NCI-H2029 (cell line): ENCODE results near the gene OR2AT4.
"Not testable (repeated sequence)": the region's sequence is repeated elsewhere in the genome, so short reads cannot be mapped to it uniquely, and the experiment has no call there.

Experiments used
- DNase-seq: peaks from one replicate; lab custom pipeline; 2025; lab: John Stamatoyannopoulos, UW

OR2AT4 gene

DNA sequence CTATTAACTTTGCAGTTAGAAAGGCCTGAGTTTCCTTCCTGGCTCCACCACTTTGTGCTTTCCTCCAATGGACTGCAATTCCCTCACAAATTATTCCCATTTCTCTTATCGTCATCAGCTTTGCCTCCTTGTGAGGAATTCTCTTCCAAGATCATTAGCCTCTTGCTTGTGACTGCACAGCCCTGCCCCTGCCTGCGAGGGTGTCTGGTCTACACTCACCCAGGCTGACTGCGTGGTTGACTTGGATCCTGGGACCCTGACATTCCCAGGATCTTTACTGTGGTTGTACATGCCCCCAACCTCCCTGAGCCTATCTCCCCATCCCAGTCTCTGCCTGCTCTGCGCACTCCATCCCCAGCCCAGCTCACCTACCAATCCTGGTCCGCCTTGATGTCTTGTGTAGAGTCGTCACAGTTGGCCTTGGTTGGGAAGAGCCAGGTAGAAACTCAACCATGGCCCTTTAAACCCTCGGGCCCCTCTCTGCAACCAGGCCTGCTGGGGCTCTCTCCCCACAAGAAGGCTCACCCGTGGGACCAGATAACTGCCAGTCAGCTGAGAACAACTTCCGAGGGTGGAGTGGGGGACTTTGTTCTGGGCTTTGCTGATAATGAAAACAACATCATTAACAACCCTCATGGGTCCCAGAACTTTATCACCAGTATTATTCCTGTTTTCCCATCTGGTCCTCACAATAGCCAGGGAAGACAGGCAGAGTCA, at the start of gene OR2AT4:
TSS of gene OR2AT4 (minus strand) at position 421 of the 717 bp plus-strand sequence.
- no peak for DNase-seq

DNA sequence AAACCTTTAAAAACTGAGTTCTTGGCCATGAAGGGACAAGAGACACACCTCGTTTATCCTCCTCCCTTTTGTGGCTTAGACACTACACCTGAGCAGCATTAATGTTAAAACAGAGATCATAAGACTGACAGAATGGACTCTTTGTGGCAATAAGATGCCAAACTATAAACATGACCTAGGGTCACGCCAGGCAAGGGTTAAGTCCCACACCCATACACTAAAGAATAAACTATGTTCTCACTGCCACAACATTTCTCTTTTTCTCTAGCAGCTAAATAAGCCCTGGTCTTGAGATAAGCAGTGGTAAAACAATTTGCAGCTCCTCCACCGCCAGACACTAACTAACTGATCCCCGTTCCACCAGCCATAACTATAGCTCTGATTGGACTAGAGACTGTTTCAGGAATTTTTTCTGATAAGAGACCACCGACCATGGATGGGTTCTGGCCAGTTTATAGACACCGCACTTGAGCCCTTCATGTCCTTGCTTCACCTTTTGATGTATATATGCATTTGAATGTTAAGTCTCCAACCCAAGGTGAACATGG, 49.4 kb upstream of the OR2AT4 start:
- DNase-seq, result no peak

DNA sequence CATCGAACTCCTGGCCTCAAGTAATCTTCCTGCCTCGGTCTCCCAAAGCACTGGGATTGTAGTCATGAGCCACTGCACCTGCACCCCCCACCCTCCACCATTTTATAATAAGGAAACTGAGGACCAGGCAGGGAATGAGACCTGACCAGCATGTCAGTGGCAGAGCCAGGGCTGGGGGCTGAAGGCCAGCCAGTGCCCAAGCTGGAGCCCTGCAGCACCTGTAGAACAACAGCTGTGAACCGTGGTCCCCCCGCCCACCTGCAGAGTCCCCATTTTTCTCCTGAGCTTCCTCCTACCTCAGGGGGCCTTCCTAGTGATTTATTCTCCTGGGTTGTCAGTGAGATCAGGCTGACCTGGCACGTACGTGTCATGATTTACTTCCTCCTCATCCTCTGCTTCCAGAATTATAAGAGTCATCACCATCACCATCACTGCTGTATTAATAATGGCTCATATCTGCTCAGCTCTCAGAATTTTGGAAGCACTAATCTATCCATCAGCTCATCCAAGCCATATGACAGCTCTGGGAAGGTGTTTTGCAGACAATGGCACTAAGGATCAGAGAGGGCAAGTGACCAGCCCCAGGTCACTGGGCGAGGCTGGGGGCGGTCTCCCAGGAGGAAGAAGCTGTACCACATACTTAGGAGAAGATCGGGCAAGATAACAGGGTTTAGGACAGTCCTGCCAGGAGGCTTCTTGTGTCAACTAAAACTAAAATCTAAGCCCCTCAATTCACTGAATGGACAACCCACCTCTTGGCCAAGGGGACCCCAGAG, 48.7 kb upstream of the OR2AT4 start:
- no peak for DNase-seq

DNA sequence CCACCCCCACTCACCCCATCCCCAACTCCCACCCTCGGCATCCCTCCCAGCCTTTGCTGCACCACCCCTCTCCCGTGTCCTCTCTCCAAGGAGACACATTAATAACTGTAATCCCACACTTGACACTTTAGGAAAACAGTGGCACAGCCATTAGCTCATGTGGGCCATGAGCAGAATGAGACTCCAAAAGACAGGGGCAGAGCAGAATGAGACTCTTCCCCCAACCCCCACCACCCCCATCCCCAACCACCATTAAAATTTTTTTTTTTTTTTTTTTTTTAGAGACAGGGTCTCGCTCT, 48.0 kb upstream of the OR2AT4 start:
- no peak for DNase-seq

DNA sequence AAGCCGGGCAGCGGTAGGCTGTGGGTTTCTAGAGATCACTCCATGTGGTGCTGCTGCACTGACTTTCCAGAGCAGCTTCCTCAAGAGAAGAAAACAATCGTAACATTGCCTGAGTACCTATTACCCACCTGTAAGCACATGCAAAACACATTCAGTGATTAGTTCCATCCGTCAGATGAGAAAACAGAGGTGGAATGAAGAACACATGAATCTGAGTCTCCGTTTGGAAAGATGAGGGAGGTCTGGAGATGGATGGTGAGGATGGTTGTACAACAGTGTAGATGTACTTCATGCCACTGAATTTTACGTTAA, 46.7 kb upstream of the OR2AT4 start:
- DNase-seq, result no peak

DNA sequence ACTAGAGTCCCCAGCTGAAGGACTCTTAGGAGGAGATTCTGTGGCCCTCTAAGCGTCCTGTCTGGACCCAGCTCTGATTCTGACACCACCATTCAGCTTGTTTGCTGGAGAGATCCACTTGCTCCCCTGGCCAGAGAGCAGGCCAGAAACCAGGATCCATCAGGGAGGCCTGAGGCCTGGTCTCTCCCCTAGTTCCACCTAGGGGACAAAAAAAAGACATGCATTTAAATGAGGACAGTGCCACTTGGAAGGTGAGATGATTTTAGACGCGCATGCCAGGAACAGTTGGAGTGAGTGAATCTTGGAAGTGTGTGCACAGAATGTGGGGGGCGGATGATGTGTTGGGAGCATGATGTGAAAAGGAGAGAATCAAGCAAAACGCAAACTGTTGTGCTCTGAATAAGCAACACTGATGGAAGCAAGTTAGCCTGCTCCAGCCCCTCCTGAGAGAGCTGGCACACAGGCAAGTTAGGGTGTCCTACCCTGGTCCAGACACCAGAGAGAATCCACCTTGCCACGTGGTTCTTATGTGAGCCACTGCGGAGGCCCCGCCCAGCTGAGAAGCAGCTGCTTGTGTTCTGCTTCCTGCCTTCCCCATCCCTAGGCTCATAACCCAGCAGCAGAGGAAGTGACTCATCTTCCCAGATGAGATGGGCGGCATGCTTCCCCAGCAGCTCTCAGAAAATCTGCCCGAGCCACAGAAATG, 46.2 kb upstream of the OR2AT4 start:
- DNase-seq, result peak; percentile 68

DNA sequence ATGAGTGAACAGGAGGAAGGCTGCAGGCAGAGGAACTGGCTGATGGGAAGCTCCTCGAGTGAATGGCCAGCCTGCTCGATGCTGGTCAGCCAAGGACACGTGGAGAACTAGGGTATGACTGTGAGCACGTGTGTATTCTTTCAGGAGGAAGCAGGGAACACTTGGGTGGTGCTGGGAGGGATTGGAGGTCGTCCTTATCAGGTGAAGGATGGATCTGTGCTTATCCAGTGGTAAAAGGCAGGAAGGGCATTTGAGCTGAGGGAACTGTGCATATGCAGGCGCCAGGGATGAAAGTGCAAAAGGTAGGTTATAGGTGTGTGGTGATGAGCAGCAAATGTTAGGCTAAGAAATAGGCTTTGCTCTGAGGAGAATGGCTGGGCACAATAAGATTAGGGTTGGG, 44.5 kb upstream of the OR2AT4 start:
- DNase-seq, result no peak

DNA sequence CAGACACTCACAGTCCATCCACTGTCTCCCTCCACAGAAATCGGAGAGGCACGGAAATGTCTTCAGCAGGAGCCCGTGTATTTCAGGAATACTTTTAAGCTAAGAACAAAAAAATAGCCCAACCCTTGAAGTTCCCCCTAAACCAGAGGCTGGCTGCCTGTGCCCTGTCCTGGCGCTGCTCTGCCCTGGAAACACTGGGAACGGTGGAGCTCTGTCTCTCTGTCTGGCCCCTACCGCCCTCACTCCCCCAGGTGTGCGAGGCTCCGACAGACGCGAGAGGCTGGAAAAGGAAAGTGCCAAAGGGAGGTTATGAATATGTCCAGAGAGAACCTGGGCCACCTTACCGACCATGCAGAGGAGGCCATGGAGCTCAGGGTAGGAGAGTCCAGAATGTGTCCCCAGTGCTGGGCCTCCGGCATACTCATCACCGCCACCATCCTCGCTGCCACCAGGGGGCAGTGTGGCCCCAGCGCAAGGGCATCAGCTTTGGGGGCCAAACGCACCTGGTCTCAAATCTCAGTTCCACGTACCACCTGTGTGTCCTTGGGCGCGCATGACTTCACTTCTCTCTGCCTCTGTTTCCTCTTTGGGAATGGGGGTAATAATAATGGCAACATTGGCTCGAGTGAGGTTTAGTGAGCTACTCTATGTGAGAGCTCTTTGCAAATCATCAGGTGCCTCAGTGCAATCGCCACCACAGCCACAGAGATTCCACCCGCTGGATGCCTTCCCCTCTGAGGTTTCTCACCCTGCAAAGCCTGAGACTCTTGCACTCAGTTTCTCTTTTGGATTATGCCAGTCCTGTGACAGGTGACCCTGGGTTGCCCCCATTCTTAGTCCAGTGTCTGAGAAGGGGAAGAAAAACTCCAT, 43.8 kb upstream of the OR2AT4 start:
- DNase-seq, result peak; percentile 16

DNA sequence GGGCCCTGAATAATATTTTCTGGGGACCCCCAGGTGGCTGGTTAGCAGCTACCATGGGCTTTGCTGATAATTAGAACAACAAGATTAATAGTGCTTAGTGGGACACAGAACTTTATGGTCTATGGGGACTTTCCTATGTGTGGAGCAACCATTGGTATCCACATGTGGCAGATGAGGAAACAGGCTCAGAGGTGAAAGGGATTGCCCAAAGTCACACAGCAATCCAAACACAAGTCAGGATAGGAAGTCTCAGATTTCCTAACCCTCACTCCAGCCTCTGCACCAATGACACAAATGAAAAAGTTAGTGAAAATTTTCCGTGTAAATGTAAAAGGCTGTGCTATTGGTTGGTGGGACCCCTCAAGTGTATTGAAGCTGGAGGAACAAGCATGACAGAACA, 39.0 kb upstream of the OR2AT4 start:
- no peak for DNase-seq

DNA sequence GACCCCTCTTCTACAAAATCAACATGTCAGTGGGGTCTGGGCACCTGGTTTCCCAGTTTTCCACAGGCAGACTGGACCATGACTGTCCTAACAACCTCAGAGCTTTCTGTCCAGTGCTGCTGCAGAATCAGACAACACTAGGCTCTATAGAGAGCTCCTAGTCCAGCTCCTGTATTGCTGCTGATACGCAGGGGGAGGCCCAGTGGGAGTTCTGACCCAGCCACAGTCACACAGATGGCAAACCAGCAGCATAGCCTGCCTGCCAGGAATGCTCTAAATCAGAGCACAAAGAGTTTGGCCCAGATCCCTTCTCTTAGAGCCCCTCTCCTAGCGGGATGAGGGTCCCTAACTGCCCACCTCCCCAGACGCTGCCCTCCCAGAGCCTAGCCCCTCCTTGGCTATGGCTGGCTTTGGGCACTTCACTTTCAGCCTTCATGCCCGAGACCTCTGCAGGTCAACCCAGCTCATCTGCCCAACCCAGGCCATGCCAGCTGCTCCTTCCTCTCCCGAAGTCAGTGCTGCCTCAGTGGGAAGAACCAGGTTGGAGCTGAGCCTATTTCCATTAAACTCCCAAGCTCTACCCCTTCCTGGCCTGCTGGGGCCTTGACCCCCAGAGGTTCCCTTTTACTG, 38.5 kb upstream of the OR2AT4 start:
- DNase-seq, result no peak

DNA sequence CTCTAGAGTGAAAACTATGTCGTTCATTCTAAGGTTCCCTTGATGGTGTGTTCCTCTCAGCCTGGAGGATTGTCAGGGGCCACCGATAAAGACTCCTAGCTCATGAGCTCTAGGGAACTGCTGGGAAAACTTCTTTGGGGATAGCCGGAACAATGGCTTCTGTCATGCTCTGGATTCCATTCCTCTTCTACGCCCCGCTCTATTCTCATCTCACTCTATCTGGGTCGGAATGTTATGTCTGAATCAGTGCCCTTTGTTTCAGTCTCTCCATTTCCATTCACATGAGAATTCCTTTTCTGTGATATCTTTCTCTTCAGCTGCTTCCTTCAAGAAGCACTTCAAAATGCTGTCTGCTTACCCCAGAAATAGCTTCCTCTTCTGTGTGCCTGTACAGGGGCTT, 37.3 kb upstream of the OR2AT4 start:
- DNase-seq, result no peak

DNA sequence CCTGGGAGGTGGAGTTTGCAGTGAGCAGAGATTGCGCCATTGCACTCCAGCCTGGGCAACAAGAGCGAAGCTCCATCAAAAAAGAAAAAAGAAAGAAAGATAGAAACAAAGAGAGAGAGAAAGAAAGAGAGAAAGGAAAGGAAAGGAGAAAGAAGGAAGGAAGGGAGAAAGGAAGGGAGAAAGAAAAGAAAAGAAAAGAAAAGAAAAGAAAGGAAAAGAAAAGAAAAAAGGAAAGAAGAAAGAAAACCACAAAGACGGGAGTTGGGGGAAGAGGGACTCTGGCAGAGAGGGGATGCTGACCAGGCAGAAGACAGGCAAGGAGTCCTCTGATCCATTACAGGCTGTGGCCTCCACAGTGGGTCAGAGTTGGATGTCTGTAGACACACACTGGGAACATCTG, 35.4 kb upstream of the OR2AT4 start:
- DNase-seq, result no peak

DNA sequence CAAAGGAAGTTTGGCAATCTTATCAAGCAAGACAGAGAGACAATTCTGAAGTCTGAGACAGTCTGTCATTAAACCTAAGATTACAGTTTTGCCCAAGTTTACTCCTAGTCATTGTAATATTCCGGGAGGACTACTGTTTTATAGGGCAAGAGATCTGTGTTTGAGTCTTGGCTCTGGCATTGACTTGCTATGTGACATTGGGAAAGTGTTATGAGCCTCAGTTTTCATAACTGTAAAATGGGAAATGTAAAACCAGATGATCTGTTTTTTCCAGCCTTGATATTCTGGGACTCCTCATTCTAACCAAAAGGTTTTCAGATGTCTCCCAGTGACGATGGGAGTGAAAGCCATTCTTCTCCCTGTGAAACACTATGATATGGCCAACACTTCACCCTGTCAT, 29.9 kb upstream of the OR2AT4 start:
- DNase-seq, result no peak

DNA sequence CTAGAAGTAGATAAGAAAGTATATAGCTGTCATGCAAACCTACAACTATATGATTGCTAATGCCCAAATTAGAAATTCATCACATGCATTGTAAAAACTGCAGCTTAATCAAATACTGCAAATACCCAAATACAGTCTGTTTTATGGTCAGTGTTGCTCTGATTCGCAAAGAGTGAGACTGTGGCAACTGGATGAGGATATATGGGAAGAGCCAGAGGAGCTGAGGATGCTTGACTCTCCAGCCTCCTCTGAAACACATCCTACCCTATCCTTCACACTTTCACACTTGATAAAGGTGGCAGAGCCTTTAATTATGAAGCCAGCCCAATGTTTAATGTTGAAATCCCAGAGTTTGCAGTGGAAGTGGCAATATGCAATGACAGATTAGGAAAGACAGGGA, 21.9 kb upstream of the OR2AT4 start:
- no peak for DNase-seq

DNA sequence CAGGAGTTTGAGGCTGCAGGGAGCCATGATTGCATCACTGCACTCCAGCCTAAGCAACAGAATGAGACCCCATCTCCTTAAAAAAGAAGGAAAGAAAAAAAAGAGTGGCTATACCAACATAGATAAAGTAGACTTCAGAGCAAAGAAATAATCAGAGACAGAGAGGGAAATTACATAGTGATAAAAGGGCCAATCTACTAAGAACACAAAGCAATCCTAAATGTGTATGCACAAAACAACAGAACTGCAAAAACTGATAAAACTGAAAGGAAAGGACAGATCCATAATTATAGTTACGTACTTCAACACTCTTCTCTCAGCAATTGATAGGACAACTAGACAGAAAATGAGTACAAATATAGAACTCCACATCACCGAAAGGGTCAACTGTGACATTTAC, 17.8 kb upstream of the OR2AT4 start:
- DNase-seq, result no peak

DNA sequence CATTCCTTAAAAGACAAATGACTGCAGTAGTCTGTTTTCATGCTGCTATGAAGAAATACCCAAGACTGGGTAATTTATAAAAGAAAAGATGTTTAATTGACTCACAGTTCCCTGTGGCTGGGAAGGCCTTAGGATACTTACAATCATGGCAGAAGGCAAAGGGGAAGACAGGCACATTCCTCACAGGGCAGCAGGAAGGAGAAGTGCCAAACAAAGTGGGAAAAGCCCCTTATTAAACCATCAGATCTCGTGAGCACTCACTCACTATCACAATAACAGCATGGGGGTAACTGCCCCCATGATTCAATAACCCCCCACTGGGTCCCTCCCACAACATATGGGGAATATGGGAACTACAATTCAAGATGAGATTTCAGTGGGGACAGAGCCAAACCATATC, 16.4 kb upstream of the OR2AT4 start:
- DNase-seq, result no peak

DNA sequence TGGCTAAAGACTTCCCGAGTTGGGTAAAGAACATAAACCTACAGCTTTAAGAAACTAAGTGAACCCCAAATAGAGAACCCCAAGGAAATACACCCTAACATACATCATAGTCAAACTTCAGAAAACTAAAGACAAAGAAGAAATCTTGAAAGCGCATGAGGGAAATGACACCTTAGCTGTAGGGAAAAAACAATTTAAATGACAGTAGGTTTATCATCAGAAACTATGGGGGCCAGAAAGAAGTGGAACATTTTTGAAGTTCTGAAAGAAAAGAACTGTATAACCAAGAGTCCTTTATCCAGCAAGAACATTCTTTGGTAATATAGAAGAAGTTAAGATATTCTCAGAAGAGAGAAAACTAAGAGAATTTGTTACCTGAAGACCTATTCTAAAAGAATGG, 15.5 kb upstream of the OR2AT4 start:
- no peak for DNase-seq

DNA sequence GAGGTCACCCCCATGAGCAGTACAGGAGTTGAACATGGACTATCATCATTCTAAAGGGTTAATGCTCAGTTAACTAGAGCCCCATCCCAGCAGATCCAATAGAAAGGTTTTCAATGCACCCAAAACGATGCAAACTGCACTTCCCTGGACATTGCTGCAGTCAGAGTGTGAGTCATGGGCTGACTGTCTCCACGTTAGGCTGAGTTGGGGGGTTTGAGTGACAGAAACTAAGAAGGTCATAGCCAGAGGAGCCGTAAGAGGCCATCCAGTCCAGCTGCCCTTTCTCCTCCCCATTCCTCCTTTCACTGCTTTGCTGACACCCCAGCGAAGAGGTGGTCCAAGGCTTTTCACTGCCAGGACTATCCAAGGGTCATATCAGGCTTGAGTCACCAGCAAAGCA, 10.5 kb upstream of the OR2AT4 start:
- no peak for DNase-seq

DNA sequence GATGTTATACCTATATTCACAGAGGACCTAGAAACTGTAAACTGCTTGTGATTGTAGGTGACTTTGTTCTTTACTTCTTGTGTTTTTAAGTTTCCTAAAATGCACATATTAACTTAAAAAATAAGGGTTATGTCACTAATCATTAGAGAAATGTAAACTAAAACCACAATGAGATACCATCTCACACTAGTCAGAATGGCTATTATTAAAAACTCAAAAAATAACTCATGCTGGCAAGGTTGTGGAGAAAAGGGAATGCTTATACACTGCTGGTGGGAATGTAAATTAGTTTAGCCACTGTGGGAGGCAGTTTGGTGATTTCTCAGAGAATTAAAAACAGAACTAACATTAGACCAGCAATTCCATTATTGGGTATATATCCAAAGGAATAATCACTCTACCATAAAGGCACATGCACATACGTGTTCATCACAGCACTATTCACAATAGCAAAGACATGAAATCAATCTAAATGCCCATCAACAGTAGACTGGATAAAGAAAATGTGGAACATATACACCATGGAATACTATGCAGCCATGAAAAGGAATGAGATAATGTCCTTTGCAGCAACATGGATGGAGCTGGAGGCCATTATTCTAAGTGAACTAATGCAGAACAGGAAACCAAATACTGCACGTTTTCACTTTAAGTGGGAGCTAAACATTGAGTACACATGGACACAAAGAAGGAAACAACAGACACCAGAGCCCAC, 9.4 kb upstream of the OR2AT4 start:
- not testable (repeated sequence) for DNase-seq

DNA sequence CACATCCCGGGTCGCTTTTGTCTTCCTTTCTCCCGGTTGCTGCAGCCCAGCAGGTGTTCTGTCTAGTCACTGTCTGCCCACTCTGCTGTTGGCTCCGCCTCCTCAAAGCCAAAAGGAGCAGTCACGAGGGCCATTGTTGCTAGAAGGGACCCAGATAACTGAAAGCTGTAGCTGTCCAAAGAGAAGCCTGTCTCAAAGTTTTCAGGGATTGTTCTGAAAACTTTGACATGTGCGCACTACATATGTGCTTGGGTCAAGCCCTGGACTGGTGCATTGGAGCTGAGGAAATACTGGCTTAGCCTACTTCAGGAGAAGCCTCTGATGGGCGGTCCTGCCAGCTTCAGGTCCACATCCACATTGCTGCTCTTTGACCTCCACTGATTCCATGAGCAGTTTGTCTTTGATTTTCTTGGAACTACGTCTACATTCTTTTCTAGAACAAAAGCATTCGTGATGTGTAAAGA, 8.8 kb upstream of the OR2AT4 start:
- peak; percentile 29 for DNase-seq
